ENCODE results near the gene PLAAT3.

DNA sequence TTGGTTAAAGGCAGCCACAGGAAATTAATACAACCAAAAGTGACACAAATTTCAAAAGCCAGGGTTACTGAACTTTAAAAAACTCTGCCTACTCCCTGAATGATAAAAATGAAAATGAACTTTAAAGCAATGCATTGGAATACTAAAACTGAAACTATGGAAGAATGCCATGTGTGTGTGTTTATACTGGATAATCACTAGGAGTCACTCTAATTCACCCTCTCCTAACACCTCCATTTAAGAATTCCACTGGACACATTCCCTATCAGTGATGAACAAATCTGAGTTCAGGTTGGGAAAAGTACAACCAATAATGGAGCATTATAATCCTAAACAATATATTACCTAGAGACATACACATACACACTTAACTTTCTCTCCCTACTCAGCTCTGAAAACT lies 27.5 kb upstream of the PLAAT3 start:
- TF ChIP-seq POLR2A (IDR thresholded peaks at IDR 0.05; ENCODE audit: low read length) (no peak), GATA1 (IDR thresholded peaks at IDR 0.05; ENCODE audit: low read depth, low read length) (no peak)

All from erythroblast (primary cell).